ENCODE data around the gene NMRK2. TPM values are rescaled to one million over a fixed set of nuclear protein-coding genes. Genes with fewer than 3 reads are reported as not detected.

Gene NMRK2
- polyA plus RNA-seq, 2 of the 4 experiments (the other 2 are of a cell fraction) = not detected

DNA sequence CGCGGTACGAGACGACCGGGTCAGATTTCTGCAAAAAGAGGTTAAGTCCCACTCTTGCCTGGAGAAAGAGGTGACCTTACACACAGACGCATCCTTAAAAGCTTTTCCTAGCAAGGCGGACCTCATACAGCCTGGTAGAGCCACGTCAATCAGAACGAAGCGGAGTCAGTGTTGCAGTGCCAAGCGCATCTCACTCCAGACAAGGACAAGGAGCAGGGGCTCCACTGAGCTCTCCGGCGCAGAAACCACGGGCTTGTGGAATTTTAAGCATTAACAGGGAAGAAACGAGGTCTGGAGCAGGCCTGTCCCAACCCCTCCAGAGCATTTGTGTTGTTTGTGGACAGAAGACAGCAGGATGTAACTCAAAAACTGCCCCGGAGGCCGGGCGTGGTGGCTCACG is 45.3 kb downstream of the NMRK2 start:
- Histone ChIP-seq H3K4me1 (peaks cover 19% of the 10 kb centered on the region; the same call in 2 of the 3 replicates), H3K4me3 (no peak overlapping the region), H3K9me3 (no peaks in the 10 kb centered on the region), H3K4me2 (no peak overlapping the region), H3K27ac (no peak overlapping the region)
- FAIRE-seq = no peak
- no peak for DNase-seq (ENCODE audit: low read depth in 1 of 2, low spot score in 1 of 2)
- TF ChIP-seq PHF8 (IDR thresholded peaks at IDR 0.05; ENCODE audit: borderline replicate concordance, low read depth) (no peak), HMGXB4 (CRISPR knock-in tag; IDR thresholded peaks at IDR 0.05; ENCODE audit: borderline replicate concordance) (no peak), EHF (CRISPR knock-in tag; IDR thresholded peaks at IDR 0.05) (no peak), NR3C1 (IDR thresholded peaks at IDR 0.05) (no peak), BCL3 (IDR thresholded peaks at IDR 0.05) (no peak), CBX2 (IDR thresholded peaks at IDR 0.05; ENCODE audit: borderline replicate concordance, low read depth) (no peak), EHMT2 (IDR thresholded peaks at IDR 0.05; ENCODE audit: low read depth) (no peak), POLR2A (IDR thresholded peaks at IDR 0.05; ENCODE audit: low read length) (no peak), RNF2 (IDR thresholded peaks at IDR 0.05; ENCODE audit: borderline replicate concordance, low read depth) (no peak), POLR2AphosphoS2 (conservative IDR thresholded peaks at IDR 0.05; ENCODE audit: low read length) (no peak), RARB (CRISPR knock-in tag; IDR thresholded peaks at IDR 0.05) (no peak), HOXB5 (CRISPR knock-in tag; IDR thresholded peaks at IDR 0.05) (no peak), NPAS2 (CRISPR knock-in tag; IDR thresholded peaks at IDR 0.05; ENCODE audit: borderline replicate concordance) (no peak), E2F6 (IDR thresholded peaks at IDR 0.05; ENCODE audit: borderline replicate concordance, low read depth) (no peak), ELK1 (IDR thresholded peaks at IDR 0.05; ENCODE audit: low read depth, low read length) (no peak)
- TF ChIP-seq, protein P1, sequence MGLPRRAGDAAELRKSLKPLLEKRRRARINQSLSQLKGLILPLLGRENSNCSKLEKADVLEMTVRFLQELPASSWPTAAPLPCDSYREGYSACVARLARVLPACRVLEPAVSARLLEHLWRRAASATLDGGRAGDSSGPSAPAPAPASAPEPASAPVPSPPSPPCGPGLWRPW (IDR thresholded peaks at IDR 0.05) = no peak
- TF ChIP-seq, protein P2, sequence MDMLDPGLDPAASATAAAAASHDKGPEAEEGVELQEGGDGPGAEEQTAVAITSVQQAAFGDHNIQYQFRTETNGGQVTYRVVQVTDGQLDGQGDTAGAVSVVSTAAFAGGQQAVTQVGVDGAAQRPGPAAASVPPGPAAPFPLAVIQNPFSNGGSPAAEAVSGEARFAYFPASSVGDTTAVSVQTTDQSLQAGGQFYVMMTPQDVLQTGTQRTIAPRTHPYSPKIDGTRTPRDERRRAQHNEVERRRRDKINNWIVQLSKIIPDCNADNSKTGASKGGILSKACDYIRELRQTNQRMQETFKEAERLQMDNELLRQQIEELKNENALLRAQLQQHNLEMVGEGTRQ (IDR thresholded peaks at IDR 0.05) = no peak
- TF ChIP-seq, protein P3, sequence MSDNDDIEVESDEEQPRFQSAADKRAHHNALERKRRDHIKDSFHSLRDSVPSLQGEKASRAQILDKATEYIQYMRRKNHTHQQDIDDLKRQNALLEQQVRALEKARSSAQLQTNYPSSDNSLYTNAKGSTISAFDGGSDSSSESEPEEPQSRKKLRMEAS (IDR thresholded peaks at IDR 0.05) = no peak
- 95% methylated on average over 17 of the region's 19 CpGs for WGBS (ENCODE audit: missing lambda C conversion rate)
- CTCF ChIA-PET = interaction anchor here (1.9 kb wide), 1 partner anchor 10 kb away, joined by 5 read pairs; no protein-coding TSS in a partner anchor
- ATAC-seq = no peak
- POLR2A ChIA-PET = no interaction called here

GRCh38 chr19:3979289-3979673 is 46.4 kb downstream of the NMRK2 start:
- H3K4me2 ChIP-seq = no peak overlapping the region
- ChIA-PET CTCF (interaction anchor here (1.1 to 1.9 kb wide), 3 partner anchors 8 to 158 kb away, joined by 4 to 5 read pairs (median 5); partner anchors contain the start of gene DAPK3), POLR2A (interaction anchor here (1.3 kb wide), 1 partner anchor 10 kb away, joined by 3 read pairs; no protein-coding TSS in a partner anchor)
- peaks cover 26% of the 10 kb centered on the region; the same call in 2 of the 3 replicates for H3K4me1 ChIP-seq
- FAIRE-seq (no peak), DNase-seq (ENCODE audit: low read depth in 1 of 2, low spot score in 1 of 2) (no peak), ATAC-seq (no peak)
- no peak overlapping the region for H3K4me3 ChIP-seq
- no peak overlapping the region for H3K27ac ChIP-seq
- WGBS (ENCODE audit: missing lambda C conversion rate) = 96% methylated on average over 17 of the region's 18 CpGs
- H3K9me3 ChIP-seq = no peaks in the 10 kb centered on the region
- TF ChIP-seq HEYL (CRISPR knock-in tag; IDR thresholded peaks at IDR 0.05) (no peak), RFX5 (IDR thresholded peaks at IDR 0.05) (no peak), MAZ (IDR thresholded peaks at IDR 0.05; ENCODE audit: borderline replicate concordance, low read depth, low read length) (no peak), TP53 (CRISPR knock-in tag; IDR thresholded peaks at IDR 0.05) (no peak), HOXA7 (CRISPR knock-in tag; IDR thresholded peaks at IDR 0.05) (no peak), SREBF2 (IDR thresholded peaks at IDR 0.05) (no peak)
- TF ChIP-seq, protein P3 (IDR thresholded peaks at IDR 0.05) = no peak
